ENCODE results near the gene GREB1.

DNA sequence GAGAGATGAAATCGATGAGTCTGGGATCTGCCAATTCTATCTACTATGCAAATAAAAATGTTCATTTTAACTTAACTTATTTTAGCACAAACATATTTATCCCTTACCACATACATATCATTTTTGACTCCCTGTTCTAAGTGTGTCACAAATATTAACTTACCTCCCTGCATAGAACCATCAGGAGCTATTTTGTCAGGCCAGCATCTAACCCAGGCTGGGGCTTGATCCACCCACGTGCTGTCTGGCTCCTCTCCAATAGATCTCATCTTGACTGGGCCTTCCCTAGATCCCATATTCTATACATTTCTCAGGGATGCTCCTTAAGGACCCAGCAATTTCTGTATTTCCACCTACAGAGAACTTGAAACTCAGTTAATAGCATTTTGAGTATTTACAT lies 115.2 kb downstream of the GREB1 start:
- TF ChIP-seq, protein P1, sequence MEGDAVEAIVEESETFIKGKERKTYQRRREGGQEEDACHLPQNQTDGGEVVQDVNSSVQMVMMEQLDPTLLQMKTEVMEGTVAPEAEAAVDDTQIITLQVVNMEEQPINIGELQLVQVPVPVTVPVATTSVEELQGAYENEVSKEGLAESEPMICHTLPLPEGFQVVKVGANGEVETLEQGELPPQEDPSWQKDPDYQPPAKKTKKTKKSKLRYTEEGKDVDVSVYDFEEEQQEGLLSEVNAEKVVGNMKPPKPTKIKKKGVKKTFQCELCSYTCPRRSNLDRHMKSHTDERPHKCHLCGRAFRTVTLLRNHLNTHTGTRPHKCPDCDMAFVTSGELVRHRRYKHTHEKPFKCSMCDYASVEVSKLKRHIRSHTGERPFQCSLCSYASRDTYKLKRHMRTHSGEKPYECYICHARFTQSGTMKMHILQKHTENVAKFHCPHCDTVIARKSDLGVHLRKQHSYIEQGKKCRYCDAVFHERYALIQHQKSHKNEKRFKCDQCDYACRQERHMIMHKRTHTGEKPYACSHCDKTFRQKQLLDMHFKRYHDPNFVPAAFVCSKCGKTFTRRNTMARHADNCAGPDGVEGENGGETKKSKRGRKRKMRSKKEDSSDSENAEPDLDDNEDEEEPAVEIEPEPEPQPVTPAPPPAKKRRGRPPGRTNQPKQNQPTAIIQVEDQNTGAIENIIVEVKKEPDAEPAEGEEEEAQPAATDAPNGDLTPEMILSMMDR (conservative IDR thresholded peaks at IDR 0.05; ENCODE audit: low read depth, low read length) = no peak
- TF ChIP-seq EZH2 (IDR thresholded peaks at IDR 0.05; ENCODE audit: borderline replicate concordance, low read depth, low read length, poor library complexity, severe bottlenecking) = no peak
